GM18511 (cell line): Measurements from ENCODE around the gene OR52I2.

Experiments
- ATAC-seq: cut with Tn5 transposase; IDR thresholded peaks from one replicate; pipeline ENCODE4 v1.9.1; 2021; ENCODE audit warnings: mild to moderate bottlenecking, moderate library complexity; ENCODE audit not compliant: unreplicated experiment

Gene OR52I2

GRCh38 chr11:4607781-4608666, 26.5 kb downstream of the OR52I2 start, which contains the start of gene TRIM68:
Gene TRIM68 (minus strand): TSS chr11:4608231. CDS start chr11:4605504, 2,727 bp downstream.
- ATAC-seq, result peak; percentile 99

GRCh38 chr11:4610258-4610935, 28.9 kb downstream of the OR52I2 start:
- ATAC-seq, result no peak

- ATAC-seq, result no peak
Observed at GRCh38 chr11:4611986-4612385, 30.4 kb downstream of the OR52I2 start.

GRCh38 chr11:4615856-4616444, 34.4 kb downstream of the OR52I2 start:
- ATAC-seq, result no peak

GRCh38 chr11:4619514-4619913, 38.0 kb downstream of the OR52I2 start:
- no peak for ATAC-seq

- ATAC-seq, result no peak
Observed at GRCh38 chr11:4626207-4627099, 44.9 kb downstream of the OR52I2 start.

GRCh38 chr11:4636136-4636535, 54.6 kb downstream of the OR52I2 start:
- no peak for ATAC-seq

GRCh38 chr11:4636962-4637661, 55.6 kb downstream of the OR52I2 start, which contains the start of gene OR51D1:
Gene OR51D1 (plus strand): TSS chr11:4637477. CDS start chr11:4639791, 2,314 bp downstream.
- peak; percentile 98 for ATAC-seq

- ATAC-seq, result no peak
Observed at GRCh38 chr11:4637662-4638047, 56.1 kb downstream of the OR52I2 start.

GRCh38 chr11:4639931-4640330, 58.4 kb downstream of the OR52I2 start:
- no peak for ATAC-seq

GRCh38 chr11:4641501-4641900, 60.0 kb downstream of the OR52I2 start:
- ATAC-seq, result no peak

GRCh38 chr11:4642043-4642442, 60.5 kb downstream of the OR52I2 start:
- no peak for ATAC-seq
